Thoracic aorta (tissue), 2 donors: Measurements from ENCODE around the gene ADAMTS2. TPM values are rescaled to one million over a fixed set of nuclear protein-coding genes. Genes with fewer than 3 reads are reported as not detected.

Experiments used
- ATAC-seq: fragments of 150-250 bp; one replicate; pipeline ENCODE4 v1.8.0; 2017; ENCODE audit warnings: low read depth; ENCODE audit not compliant: insufficient number of reproducible peaks, low FRiP score
- DNase-seq: peaks from one replicate; pipeline ENCODE4 v3.0.0-alpha.2; 2020; ENCODE audit warnings: low spot score
- H3K27ac ChIP-seq, 2 donors: fragments of 200-600 bp; sonication (generic); 1 replicate in 1 of 2; 2 replicates in 1 of 2; pipeline ENCODE4 v1.5.1; 2016; ENCODE audit warnings: mild to moderate bottlenecking in 2 of 2, moderate library complexity in 2 of 2
- H3K27me3 ChIP-seq: fragments of 200-600 bp; sonication (generic); replicated peaks from 2 replicates; pipeline ENCODE4 v1.6.0; 2016; ENCODE audit warnings: mild to moderate bottlenecking; ENCODE audit not compliant: insufficient read depth
- H3K36me3 ChIP-seq: fragments of 200-600 bp; sonication (generic); one replicate; pipeline ENCODE4 v1.5.1; 2016
- H3K4me1 ChIP-seq, 2 donors: fragments of 200-600 bp; sonication (generic); 1 replicate in 1 of 2; 2 replicates in 1 of 2; pipeline versions ENCODE4 v1.5.1 to v1.6.0; 2016; ENCODE audit warnings: low read depth in 2 of 2, mild to moderate bottlenecking in 1 of 2; ENCODE audit not compliant: control insufficient read depth in 1 of 2
- H3K4me3 ChIP-seq: fragments of 200-600 bp; sonication (generic); 2 replicates; pipeline ENCODE4 v1.5.1; 2016; ENCODE audit warnings: mild to moderate bottlenecking
- H3K9me3 ChIP-seq: fragments of 200-600 bp; sonication (generic); 2 replicates; pipeline ENCODE4 v1.5.1; 2016
- CTCF ChIP-seq: fragments of 200-600 bp; sonication (generic); IDR thresholded peaks from one replicate; pipeline ENCODE4 v1.5.1; 2019; ENCODE audit warnings: antibody characterized with exemption
- total RNA-seq, 2 donors: library from RNA; depleted of rRNA; stranded (reverse); fragments of >200 nt; gene quantifications; one replicate each; pipeline versions ENCODE4 v1.1.0 to v1.2.3, GENCODE V29; 2016

ADAMTS2 gene
- total RNA-seq, 2 donors from 2014 or later, result 34.4 to 60.7 TPM

GRCh38 chr5:179118756-179119414, 226.4 kb downstream of the ADAMTS2 start:
- Histone ChIP-seq H3K27me3 (no peaks in the 10 kb centered on the region), H3K4me1 (no peaks in the 10 kb centered on the region), H3K27ac (no peak overlapping the region), H3K4me3 (no peak overlapping the region), H3K36me3 (peaks cover 5% of the 10 kb centered on the region), H3K9me3 (peaks cover 17% of the 10 kb centered on the region)
- no peak for ATAC-seq
- DNase-seq, result no peak
- TF ChIP-seq CTCF, result no peak

DNA sequence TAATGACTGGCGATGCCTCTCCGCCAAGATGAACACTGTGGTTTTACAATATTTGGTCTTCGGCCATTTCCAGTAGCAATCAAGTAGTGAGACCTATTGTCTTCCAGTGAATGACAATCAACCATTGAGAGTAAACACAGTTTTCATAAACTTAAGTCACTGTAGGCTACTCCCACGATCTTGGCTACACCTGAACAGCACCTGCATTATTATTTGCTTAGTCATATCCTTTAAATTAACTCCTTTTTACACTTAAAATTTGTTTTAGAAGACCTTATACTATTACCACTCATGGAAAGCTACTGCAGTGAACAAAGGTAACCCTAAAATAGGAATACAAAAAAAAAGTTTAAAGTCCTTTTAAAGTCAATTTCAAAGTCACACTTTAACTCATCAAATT, 226.9 kb downstream of the ADAMTS2 start:
- no peak for ATAC-seq
- H3K4me1 ChIP-seq, result no peaks in the 10 kb centered on the region
- DNase-seq, result no peak
- no peak overlapping the region for H3K4me3 ChIP-seq
- H3K9me3 ChIP-seq, result peaks cover 22% of the 10 kb centered on the region
- H3K36me3 ChIP-seq, result peaks cover 11% of the 10 kb centered on the region
- no peak for TF ChIP-seq CTCF
- no peaks in the 10 kb centered on the region for H3K27me3 ChIP-seq
- no peak overlapping the region for H3K27ac ChIP-seq

DNA sequence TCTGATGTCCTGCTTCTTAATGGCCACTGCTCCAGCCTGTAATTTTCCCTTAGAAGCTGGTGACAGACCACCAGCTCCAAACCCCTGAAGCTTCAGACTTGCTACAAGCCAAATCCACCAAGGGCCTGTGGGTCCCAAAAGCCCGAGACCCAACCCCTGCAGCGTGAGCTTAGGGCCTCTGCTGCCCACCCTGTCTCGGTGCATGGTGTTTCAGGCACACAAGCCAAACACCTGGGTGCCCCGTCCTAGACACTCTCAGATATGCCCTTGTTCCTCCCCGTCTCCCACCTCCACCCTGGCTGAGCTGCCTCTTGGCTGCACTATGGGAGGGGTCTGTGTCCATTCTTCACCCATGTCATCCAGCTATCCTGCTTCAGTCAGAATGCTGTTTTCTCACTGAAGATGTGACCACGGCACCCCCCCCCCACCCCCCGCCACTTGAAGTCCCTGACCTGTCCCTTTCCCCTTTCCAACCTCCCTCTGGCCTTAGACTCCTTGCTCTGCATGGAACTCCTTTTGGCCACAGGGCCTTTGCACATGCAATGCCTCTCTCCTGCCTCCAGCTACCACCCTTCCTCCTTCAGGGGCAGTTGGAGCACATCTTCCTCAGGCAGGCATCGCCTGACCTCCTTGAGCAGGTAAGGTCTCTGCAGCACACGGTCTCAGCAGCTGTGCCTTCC, 229.3 kb downstream of the ADAMTS2 start:
- H3K4me1 ChIP-seq, result no peaks in the 10 kb centered on the region
- no peak for DNase-seq
- H3K27me3 ChIP-seq, result no peaks in the 10 kb centered on the region
- TF ChIP-seq CTCF, result no peak
- no peak for ATAC-seq
- peaks cover 13% of the 10 kb centered on the region for H3K36me3 ChIP-seq
- H3K4me3 ChIP-seq, result no peak overlapping the region
- H3K9me3 ChIP-seq, result peaks cover 45% of the 10 kb centered on the region
- H3K27ac ChIP-seq, result no peak overlapping the region

GRCh38 chr5:179115307-179115706, 230.0 kb downstream of the ADAMTS2 start:
- TF ChIP-seq CTCF, result no peak
- no peak for ATAC-seq
- Histone ChIP-seq H3K36me3 (peaks cover 13% of the 10 kb centered on the region), H3K27ac (no peak overlapping the region), H3K27me3 (no peaks in the 10 kb centered on the region), H3K4me1 (no peaks in the 10 kb centered on the region), H3K9me3 (peaks cover 52% of the 10 kb centered on the region), H3K4me3 (no peak overlapping the region)
- DNase-seq, result no peak

GRCh38 chr5:179114756-179115155, 230.5 kb downstream of the ADAMTS2 start:
- ATAC-seq (no peak), DNase-seq (no peak)
- H3K27me3 ChIP-seq, result no peaks in the 10 kb centered on the region
- no peak for TF ChIP-seq CTCF
- H3K9me3 ChIP-seq, result peaks cover 55% of the 10 kb centered on the region
- H3K4me3 ChIP-seq, result no peak overlapping the region
- no peak overlapping the region for H3K27ac ChIP-seq
- H3K36me3 ChIP-seq, result peaks cover 13% of the 10 kb centered on the region
- no peaks in the 10 kb centered on the region for H3K4me1 ChIP-seq
